OCI-M2 (cell line): ENCODE measurements around the gene SRSF2.
"Not testable (repeated sequence)": the region's sequence is repeated elsewhere in the genome, so short reads cannot be mapped to it uniquely, and the experiment has no call there.

ENCODE experiments used
- DNase-seq: peaks from one replicate; lab custom pipeline; 2025; ENCODE audit not compliant: unreplicated experiment; lab: John Stamatoyannopoulos, UW

SRSF2 gene

GRCh38 chr17:76722279-76722678, 14.9 kb downstream of the SRSF2 start:
- DNase-seq = no peak

GRCh38 chr17:76721463-76721862, 15.7 kb downstream of the SRSF2 start:
- no peak for DNase-seq

GRCh38 chr17:76720941-76721340, 16.2 kb downstream of the SRSF2 start:
- no peak for DNase-seq

- DNase-seq = no peak
Measured at GRCh38 chr17:76720211-76720610, 16.9 kb downstream of the SRSF2 start.

DNA sequence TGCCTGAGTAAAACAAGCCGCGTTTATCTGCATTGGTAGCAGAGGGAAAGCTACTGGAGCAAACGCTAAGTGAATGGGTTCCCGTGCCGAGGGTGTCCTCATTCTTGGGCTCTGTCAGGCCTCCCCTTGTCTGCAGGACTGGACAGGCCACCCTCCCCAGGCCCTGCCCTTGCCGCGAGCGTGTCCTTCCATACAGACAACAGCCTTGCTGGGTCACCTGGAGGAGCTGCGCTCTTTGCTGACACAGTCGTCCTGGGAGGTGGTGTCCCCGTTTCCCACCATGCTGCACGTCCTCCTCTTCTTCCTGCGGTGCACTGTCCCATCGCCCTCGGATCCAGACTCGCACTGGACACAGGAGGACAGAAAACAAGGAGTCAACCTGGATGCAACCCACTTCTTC, 18.6 kb downstream of the SRSF2 start:
- DNase-seq = no peak

DNA sequence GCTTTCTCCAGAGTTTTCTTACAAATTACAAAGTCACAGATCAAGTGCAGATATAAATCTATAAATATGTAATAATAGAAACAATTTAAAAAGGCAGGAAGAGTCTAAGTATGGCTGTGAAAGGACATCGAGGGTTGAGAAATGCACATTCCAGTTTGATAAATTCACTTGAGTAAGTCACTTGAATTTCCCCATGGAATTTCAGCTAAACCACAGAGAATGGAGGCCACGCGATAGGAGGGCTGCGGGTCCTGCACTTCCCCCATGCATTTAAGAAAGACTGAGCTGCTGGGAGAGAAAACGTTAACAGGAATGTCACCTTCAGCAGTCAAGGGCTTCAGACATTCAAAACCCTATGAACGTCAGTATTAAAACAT, 20.3 kb downstream of the SRSF2 start:
- no peak for DNase-seq

DNA sequence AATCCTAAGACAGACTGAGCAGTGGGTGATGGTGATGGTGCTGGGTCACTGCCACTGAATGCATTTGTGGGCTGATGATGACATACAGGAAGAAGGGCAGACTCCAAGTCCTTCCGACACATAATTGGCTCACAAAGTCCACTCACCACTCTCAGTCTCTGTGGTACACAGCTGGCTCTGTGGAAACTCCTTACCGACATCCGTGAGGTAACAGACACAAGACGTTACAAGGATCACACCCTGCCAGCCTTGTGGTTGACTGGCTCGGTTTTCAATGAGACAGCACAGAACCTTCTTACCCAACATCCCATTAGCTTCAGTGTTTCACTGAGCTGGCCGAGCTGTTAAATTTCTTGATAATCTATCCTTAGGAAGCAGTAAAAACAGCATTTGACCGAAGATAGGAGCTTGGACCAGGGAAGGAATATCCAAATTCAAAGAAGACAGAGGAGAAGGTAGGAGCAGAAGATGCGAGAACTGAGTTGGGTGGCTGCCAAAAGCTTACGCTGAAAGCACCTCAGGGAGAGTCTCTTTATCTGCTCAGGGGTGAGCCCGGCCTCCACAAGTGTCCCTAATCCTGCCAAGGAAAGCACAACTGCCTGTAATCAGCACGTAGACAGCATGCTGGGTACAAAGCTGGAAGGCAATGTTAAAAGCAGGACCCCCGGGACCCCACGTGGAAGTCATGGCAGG, 20.8 kb downstream of the SRSF2 start:
- DNase-seq = no peak

GRCh38 chr17:76715496-76715830, 21.7 kb downstream of the SRSF2 start:
- no peak for DNase-seq

GRCh38 chr17:76714822-76715495, 22.2 kb downstream of the SRSF2 start:
- no peak for DNase-seq

- no peak for DNase-seq
Measured at GRCh38 chr17:76714336-76714735, 22.8 kb downstream of the SRSF2 start.

- DNase-seq = no peak
Measured at GRCh38 chr17:76713765-76714164, 23.4 kb downstream of the SRSF2 start.

GRCh38 chr17:76712321-76712720, 24.8 kb downstream of the SRSF2 start:
- not testable (repeated sequence) for DNase-seq

DNA sequence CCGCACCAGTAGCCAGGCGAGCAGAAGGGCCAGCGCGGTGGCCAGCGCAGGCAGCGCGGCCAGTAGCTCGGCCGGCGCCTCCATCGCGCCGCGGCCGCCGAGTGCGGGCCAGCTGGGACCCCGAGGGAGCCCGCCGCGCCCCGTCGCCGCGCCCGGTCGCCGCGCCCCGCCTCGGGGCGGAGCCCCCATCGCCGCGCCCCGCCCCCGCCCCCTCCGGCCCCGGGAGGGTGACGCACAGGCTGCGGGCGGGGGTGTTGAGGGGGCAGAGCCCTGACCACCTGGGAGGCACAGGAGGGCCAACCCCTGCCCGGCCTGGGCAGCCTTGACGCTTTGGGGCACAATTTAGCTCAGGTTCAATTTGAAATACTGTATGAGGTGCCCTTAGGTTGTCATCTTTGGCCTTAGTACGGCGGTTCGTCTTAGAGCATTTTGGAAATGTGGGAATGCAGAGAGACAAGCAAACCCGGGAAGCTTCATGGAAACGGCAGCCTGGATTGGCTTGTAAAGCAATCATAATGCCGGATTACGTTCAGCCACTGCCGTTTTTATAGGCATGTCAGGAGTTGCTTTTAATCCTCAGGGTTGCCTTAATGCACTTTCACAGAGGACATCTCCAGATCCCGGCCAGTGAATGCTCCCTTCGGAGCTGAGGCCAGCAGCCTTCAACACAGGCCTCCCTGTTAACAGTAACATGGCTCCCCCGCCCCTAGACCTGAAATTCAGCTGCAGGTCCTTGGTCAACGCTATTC, 26.1 kb downstream of the SRSF2 start, which contains the start of gene MXRA7:
Gene MXRA7, minus strand, starts transcription at position 103 of the 749 bp plus-strand sequence. Its CDS starts 19 bp downstream, at position 84.
- DNase-seq = no peak

GRCh38 chr17:76709951-76710862, 26.9 kb downstream of the SRSF2 start:
- DNase-seq = not testable (repeated sequence)

GRCh38 chr17:76709077-76709950, 27.8 kb downstream of the SRSF2 start:
- DNase-seq = no peak

GRCh38 chr17:76707985-76708807, 28.9 kb downstream of the SRSF2 start:
- no peak for DNase-seq

- DNase-seq = no peak
Measured at GRCh38 chr17:76706817-76707216, 30.3 kb downstream of the SRSF2 start.

GRCh38 chr17:76704805-76705204, 32.3 kb downstream of the SRSF2 start:
- no peak for DNase-seq

GRCh38 chr17:76702941-76703637, 34.0 kb downstream of the SRSF2 start:
- DNase-seq = no peak
